AG04450 (cell line): Measurements from ENCODE around the gene CAMK2D. TPM values are rescaled to one million over a fixed set of nuclear protein-coding genes. Genes with fewer than 3 reads are reported as not detected.

Experiments used
- CTCF ChIA-PET: fragments of 300-600, 350-600 bp; formaldehyde crosslinking; extraction: SDS; loops from one replicate; lab custom pipeline; 2022; ENCODE audit warnings: antibody characterized with exemption, inconsistent platforms; lab: Charles Lee
- POLR2A ChIA-PET: fragments of 350-600 bp; formaldehyde crosslinking; extraction: SDS; loops from one replicate; lab custom pipeline; 2021; ENCODE audit warnings: antibody characterized with exemption, inconsistent platforms; lab: Yijun Ruan, JAX
- DNase-seq: peaks from one replicate; pipeline ENCODE4 v3.0.0-alpha.2; 2011; ENCODE audit warnings: low read depth, low spot score
- H3K27ac ChIP-seq: one replicate; pipeline ENCODE4 v1.5.1; 2012; ENCODE audit warnings: low read depth, low read length, control low read depth
- H3K27me3 ChIP-seq: one replicate; pipeline ENCODE4 v1.6.0; 2012; ENCODE audit warnings: low read length; ENCODE audit not compliant: control insufficient read depth, insufficient read depth
- H3K4me3 ChIP-seq: 2 replicates; pipeline ENCODE4 v1.5.1; 2011; ENCODE audit warnings: mild to moderate bottlenecking, low read depth, low read length, control low read depth
- H3K9me3 ChIP-seq: 2 replicates; pipeline ENCODE4 v1.5.1; 2012; ENCODE audit warnings: low read length; ENCODE audit not compliant: control insufficient read depth, insufficient read depth
- CTCF ChIP-seq: IDR thresholded peaks from 2 replicates; pipeline ENCODE4 v1.5.1; 2011; ENCODE audit warnings: low read depth, low read length, control low read depth, inconsistent platforms
- polyA plus RNA-seq: library from polyadenylated mRNA; depleted of rRNA; stranded (reverse); fragments of >200 nt; gene quantifications from 2 replicates; pipeline ENCODE4 v1.2.3, GENCODE V29; 2011

Gene CAMK2D
- polyA plus RNA-seq, 1 experiment, result 105 TPM

DNA sequence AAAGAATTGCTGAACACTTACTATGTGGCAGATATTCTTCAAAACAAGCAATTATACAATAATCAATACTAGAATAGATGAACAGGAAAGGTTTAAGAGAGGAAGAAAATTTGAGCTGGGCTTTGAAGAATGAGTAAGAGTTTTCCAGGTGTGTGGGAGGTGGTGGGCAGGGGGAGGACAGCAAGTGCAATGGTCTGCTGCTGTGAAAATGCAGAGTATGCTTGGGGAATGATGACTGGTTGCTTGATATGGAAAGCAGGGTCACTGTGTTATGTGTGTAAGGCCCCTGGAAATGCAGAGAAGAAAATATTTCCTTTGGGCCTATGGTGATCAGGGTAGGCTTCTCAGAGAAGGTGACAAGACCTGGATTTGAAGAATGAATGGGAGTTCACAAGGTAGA is 300.3 kb downstream of the CAMK2D start:
- no peak for TF ChIP-seq CTCF
- Histone ChIP-seq H3K27me3 (no peaks in the 10 kb centered on the region), H3K27ac (no peak overlapping the region), H3K9me3 (no peaks in the 10 kb centered on the region), H3K4me3 (no peak overlapping the region)
- no peak for DNase-seq
- ChIA-PET CTCF (no interaction called here), POLR2A (no interaction called here)

GRCh38 chr4:113457886-113458285 is 303.7 kb downstream of the CAMK2D start:
- DNase-seq, result no peak
- H3K4me3 ChIP-seq, result no peak overlapping the region
- H3K9me3 ChIP-seq, result no peaks in the 10 kb centered on the region
- no peak overlapping the region for H3K27ac ChIP-seq
- ChIA-PET POLR2A (no interaction called here), CTCF (no interaction called here)
- H3K27me3 ChIP-seq, result no peaks in the 10 kb centered on the region
- no peak for TF ChIP-seq CTCF

DNA sequence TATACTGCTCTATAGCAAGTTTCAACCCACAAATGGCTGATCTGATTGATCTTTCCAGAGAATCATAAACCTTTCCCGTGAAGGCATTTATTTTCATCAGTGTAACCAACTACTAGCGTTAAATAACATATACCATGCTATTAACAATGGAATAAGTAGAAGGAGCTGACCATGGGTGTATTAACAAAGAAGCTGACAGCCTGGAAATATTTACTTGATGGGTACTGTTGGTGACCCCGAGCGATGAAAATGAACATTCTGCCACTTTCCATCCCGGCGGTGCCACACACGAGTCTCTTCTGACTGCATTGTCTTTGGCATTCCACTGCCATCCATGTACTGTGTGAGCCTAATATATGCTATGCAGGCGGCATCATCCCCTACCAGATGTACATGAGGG is 304.4 kb downstream of the CAMK2D start:
- DNase-seq, result no peak
- Histone ChIP-seq H3K4me3 (no peak overlapping the region), H3K27ac (no peak overlapping the region), H3K27me3 (no peaks in the 10 kb centered on the region), H3K9me3 (no peaks in the 10 kb centered on the region)
- TF ChIP-seq CTCF, result no peak
- ChIA-PET CTCF (no interaction called here), POLR2A (no interaction called here)

- Histone ChIP-seq H3K27me3 (no peaks in the 10 kb centered on the region), H3K4me3 (no peak overlapping the region), H3K9me3 (no peaks in the 10 kb centered on the region), H3K27ac (no peak overlapping the region)
- CTCF ChIA-PET, result interaction anchor here (0.6 to 1.3 kb wide), 2 partner anchors 13 to 60 kb away, joined by 3 to 4 read pairs; no protein-coding TSS in a partner anchor
- POLR2A ChIA-PET, result no interaction called here
- no peak for DNase-seq
- TF ChIP-seq CTCF, result no peak
Observed at GRCh38 chr4:113455061-113455460, 306.5 kb downstream of the CAMK2D start.

DNA sequence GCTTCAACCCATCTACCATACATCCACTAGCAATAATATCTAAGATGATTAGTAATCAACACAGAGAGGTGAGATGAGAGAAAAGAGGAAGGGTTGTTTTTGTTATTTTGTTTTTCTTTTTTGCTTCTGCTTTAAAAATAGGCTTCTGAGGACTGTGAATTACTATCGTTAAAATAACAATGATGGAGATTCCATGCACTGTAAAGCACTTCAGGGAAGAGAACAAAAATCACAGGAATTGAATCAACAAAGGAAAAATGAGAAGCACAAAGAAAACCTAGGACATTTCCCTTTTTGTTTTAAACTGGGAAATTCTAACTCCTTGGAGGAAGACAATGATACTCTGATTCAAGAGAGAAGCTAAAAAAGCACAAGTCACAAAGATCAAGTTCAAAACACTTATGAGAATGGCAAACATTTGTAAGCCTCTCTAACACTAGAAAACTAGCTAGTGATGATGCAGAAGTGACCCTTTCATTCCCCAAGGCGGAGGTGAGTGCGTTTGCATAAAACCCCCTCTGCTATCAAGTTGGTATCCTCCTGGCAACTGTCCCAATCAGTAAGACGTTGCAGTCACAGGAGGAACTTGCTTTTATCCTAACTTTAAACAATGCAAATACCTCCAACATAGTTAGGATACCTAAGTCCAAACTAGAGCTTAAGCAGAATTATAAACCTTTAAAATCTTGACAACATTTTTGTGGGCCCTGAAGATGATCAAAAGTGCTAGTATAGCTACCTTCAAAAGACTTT is 308.5 kb downstream of the CAMK2D start:
- CTCF ChIA-PET, result interaction anchor here (0.5 to 1.3 kb wide), 2 partner anchors 45 to 95 kb away, joined by 4 read pairs; no protein-coding TSS in a partner anchor

More for the DNA sequence above, 308.5 kb downstream of the CAMK2D start:
- Histone ChIP-seq H3K9me3 (no peaks in the 10 kb centered on the region), H3K4me3 (no peak overlapping the region), H3K27ac (no peak overlapping the region), H3K27me3 (no peaks in the 10 kb centered on the region)
- DNase-seq, result no peak
- TF ChIP-seq CTCF, result no peak
- POLR2A ChIA-PET, result interaction anchor here (0.6 to 1.5 kb wide), 3 partner anchors 9 to 54 kb away, joined by 3 to 7 read pairs (median 5); no protein-coding TSS in a partner anchor
